ENCODE results near the gene ABHD3.

DNA sequence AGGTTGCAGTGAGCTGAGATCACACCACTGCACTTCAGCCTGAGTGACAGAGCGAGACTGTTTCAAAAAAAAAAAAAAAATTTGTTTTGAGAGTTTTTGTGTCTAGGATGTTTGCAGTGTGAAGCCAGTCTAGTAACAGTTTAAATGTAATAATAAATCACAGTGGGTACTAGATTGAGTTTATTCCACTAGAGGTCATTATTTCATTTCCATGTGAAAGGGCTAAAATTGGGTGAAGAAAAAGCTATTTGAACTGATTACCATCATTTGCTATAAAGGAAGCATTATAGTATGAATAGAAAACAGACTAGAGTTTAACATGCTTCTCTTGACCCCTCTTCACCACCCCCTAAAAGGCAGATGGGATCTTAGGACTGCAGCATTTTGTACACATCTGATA lies 72.2 kb downstream of the ABHD3 start:
- TF ChIP-seq POLR2A (IDR thresholded peaks at IDR 0.05; ENCODE audit: low read depth) (no peak), EP300 (IDR thresholded peaks at IDR 0.05) (no peak), POLR2AphosphoS5 (IDR thresholded peaks at IDR 0.05) (no peak)
- TF ChIP-seq, protein P1, sequence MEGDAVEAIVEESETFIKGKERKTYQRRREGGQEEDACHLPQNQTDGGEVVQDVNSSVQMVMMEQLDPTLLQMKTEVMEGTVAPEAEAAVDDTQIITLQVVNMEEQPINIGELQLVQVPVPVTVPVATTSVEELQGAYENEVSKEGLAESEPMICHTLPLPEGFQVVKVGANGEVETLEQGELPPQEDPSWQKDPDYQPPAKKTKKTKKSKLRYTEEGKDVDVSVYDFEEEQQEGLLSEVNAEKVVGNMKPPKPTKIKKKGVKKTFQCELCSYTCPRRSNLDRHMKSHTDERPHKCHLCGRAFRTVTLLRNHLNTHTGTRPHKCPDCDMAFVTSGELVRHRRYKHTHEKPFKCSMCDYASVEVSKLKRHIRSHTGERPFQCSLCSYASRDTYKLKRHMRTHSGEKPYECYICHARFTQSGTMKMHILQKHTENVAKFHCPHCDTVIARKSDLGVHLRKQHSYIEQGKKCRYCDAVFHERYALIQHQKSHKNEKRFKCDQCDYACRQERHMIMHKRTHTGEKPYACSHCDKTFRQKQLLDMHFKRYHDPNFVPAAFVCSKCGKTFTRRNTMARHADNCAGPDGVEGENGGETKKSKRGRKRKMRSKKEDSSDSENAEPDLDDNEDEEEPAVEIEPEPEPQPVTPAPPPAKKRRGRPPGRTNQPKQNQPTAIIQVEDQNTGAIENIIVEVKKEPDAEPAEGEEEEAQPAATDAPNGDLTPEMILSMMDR (IDR thresholded peaks at IDR 0.05), result peak in 1 of 3 experiments; percentile 5

Measured in esophagus muscularis mucosa (tissue), 4 donors.